ENCODE data around the gene GLIS2. TPM values are rescaled to one million over a fixed set of nuclear protein-coding genes. Genes with fewer than 3 reads are reported as not detected.

The GLIS2 gene
- polyA plus RNA-seq, 1 donor from 2014 or later: not detected

GRCh38 chr16:4369007-4369733, 53.3 kb downstream of the GLIS2 start:
- Mint-ChIP-seq H3K36me3 (peaks cover 5% of the 10 kb centered on the region), H3K9me3 (no peaks in the 10 kb centered on the region), H3K4me1 (peaks cover 6 to 31% (median 22%) of the 10 kb centered on the region in 3 donors), H3K27ac (peak overlapping the region in 1 of 3 donors; percentile 16), H3K4me3 (peak overlapping the region in 1 of 4 donors; percentile 65), H3K27me3 (no peaks in the 10 kb centered on the region)

- H3K4me3 Mint-ChIP-seq: no peak overlapping the region
- no peaks in the 10 kb centered on the region for H3K27me3 Mint-ChIP-seq
- H3K27ac Mint-ChIP-seq: no peak overlapping the region
- peaks cover 5% of the 10 kb centered on the region for H3K36me3 Mint-ChIP-seq
- peaks cover 2 to 27% (median 21%) of the 10 kb centered on the region in 3 donors for H3K4me1 Mint-ChIP-seq
- no peaks in the 10 kb centered on the region for H3K9me3 Mint-ChIP-seq
Measured at GRCh38 chr16:4370151-4370550, 54.3 kb downstream of the GLIS2 start.

- no peak overlapping the region for H3K27ac Mint-ChIP-seq
Measured at GRCh38 chr16:4370570-4371356, 54.9 kb downstream of the GLIS2 start.

GRCh38 chr16:4371357-4372000, 55.6 kb downstream of the GLIS2 start, which contains the start of gene VASN:
VASN (plus strand) TSS chr16:4371848; CDS start chr16:4380878, 9,030 bp downstream.
- no peaks in the 10 kb centered on the region for H3K9me3 Mint-ChIP-seq
- peaks cover 0 to 21% (median 16%) of the 10 kb centered on the region in 3 donors for H3K4me1 Mint-ChIP-seq
- peaks cover 5% of the 10 kb centered on the region for H3K36me3 Mint-ChIP-seq
- peak within 1 kb of the TSS; percentile 53 to 94 (median 84) for H3K4me3 Mint-ChIP-seq
- H3K27ac Mint-ChIP-seq: peak within 1 kb of the TSS in 2 of 3 donors; percentile 83 to 94
- H3K27me3 Mint-ChIP-seq: no peaks in the 10 kb centered on the region

More at GRCh38 chr16:4370570-4371356, 54.9 kb downstream of the GLIS2 start:
- Mint-ChIP-seq H3K27me3 (no peaks in the 10 kb centered on the region), H3K9me3 (no peaks in the 10 kb centered on the region), H3K4me1 (peaks cover 0 to 23% (median 16%) of the 10 kb centered on the region in 3 donors), H3K36me3 (peaks cover 5% of the 10 kb centered on the region), H3K4me3 (peak overlapping the region in 1 of 4 donors; percentile 26)

- H3K4me1 Mint-ChIP-seq: peaks cover 0 to 19% (median 16%) of the 10 kb centered on the region in 3 donors
- H3K9me3 Mint-ChIP-seq: no peaks in the 10 kb centered on the region
- no peaks in the 10 kb centered on the region for H3K27me3 Mint-ChIP-seq
- peak overlapping the region; percentile 35 to 94 (median 84) for H3K4me3 Mint-ChIP-seq
- peak overlapping the region in 2 of 3 donors; percentile 83 to 94 for H3K27ac Mint-ChIP-seq
- H3K36me3 Mint-ChIP-seq: peaks cover 5% of the 10 kb centered on the region
Measured at GRCh38 chr16:4372001-4372577, 56.2 kb downstream of the GLIS2 start.

GRCh38 chr16:4372578-4373355, 56.9 kb downstream of the GLIS2 start:
- H3K27ac Mint-ChIP-seq: peak overlapping the region in 2 of 3 donors; percentile 83 to 94
- H3K9me3 Mint-ChIP-seq: no peaks in the 10 kb centered on the region

GRCh38 chr16:4373356-4373908, 57.6 kb downstream of the GLIS2 start:
- H3K36me3 Mint-ChIP-seq: peaks cover 6% of the 10 kb centered on the region
- H3K27ac Mint-ChIP-seq: peak overlapping the region in 2 of 3 donors; percentile 74 to 83
- peaks cover 0 to 14% (median 9%) of the 10 kb centered on the region in 3 donors for H3K4me1 Mint-ChIP-seq
- H3K9me3 Mint-ChIP-seq: no peaks in the 10 kb centered on the region
- no peaks in the 10 kb centered on the region for H3K27me3 Mint-ChIP-seq
- H3K4me3 Mint-ChIP-seq: peak overlapping the region in 3 of 4 donors; percentile 53 to 94 (median 93)

More at GRCh38 chr16:4372578-4373355, 56.9 kb downstream of the GLIS2 start:
- H3K27me3 Mint-ChIP-seq: no peaks in the 10 kb centered on the region
- H3K4me1 Mint-ChIP-seq: peaks cover 0 to 14% (median 9%) of the 10 kb centered on the region in 3 donors
- H3K4me3 Mint-ChIP-seq: peak overlapping the region; percentile 53 to 94 (median 84)
- peaks cover 3% of the 10 kb centered on the region for H3K36me3 Mint-ChIP-seq

GRCh38 chr16:4373909-4374742, 58.3 kb downstream of the GLIS2 start:
- Mint-ChIP-seq H3K4me3 (peak overlapping the region in 1 of 4 donors; percentile 93), H3K27ac (peak overlapping the region in 2 of 3 donors; percentile 62 to 74), H3K36me3 (peaks cover 4% of the 10 kb centered on the region), H3K4me1 (peaks cover 0 to 14% (median 9%) of the 10 kb centered on the region in 3 donors), H3K27me3 (no peaks in the 10 kb centered on the region), H3K9me3 (no peaks in the 10 kb centered on the region)

GRCh38 chr16:4375717-4376116, 59.9 kb downstream of the GLIS2 start:
- peak overlapping the region in 2 of 3 donors; percentile 78 to 89 for H3K27ac Mint-ChIP-seq
- peak overlapping the region in 3 of 4 donors; percentile 8 to 68 (median 50) for H3K4me3 Mint-ChIP-seq
- no peaks in the 10 kb centered on the region for H3K9me3 Mint-ChIP-seq
- peaks cover 4% of the 10 kb centered on the region for H3K36me3 Mint-ChIP-seq
- peaks cover 0 to 14% (median 9%) of the 10 kb centered on the region in 3 donors for H3K4me1 Mint-ChIP-seq
- no peaks in the 10 kb centered on the region for H3K27me3 Mint-ChIP-seq

GRCh38 chr16:4376126-4376892, 60.4 kb downstream of the GLIS2 start:
- Mint-ChIP-seq H3K27ac (peak overlapping the region in 2 of 3 donors; percentile 78 to 89), H3K36me3 (peaks cover 4% of the 10 kb centered on the region), H3K4me1 (peaks cover 0 to 14% (median 9%) of the 10 kb centered on the region in 3 donors), H3K27me3 (no peaks in the 10 kb centered on the region), H3K4me3 (peak overlapping the region in 1 of 4 donors; percentile 50), H3K9me3 (no peaks in the 10 kb centered on the region)

- Mint-ChIP-seq H3K27me3 (no peaks in the 10 kb centered on the region), H3K4me1 (peaks cover 0 to 14% (median 9%) of the 10 kb centered on the region in 3 donors), H3K4me3 (no peak overlapping the region), H3K36me3 (peaks cover 4% of the 10 kb centered on the region), H3K27ac (peak overlapping the region in 1 of 3 donors; percentile 7), H3K9me3 (no peaks in the 10 kb centered on the region)
Measured at GRCh38 chr16:4376893-4377572, 61.2 kb downstream of the GLIS2 start.
